Fibroblast of skin of left biceps (primary cell): ENCODE results near the gene SPIC.

Experiments
- DNase-seq, 2 experiments: peaks; one replicate each; pipeline ENCODE4 v3.0.0-alpha.2; 2013; ENCODE audit warnings: low read depth in 2 of 2

SPIC gene

GRCh38 chr12:101527682-101528081, 52.5 kb downstream of the SPIC start:
- DNase-seq = no peak

DNA sequence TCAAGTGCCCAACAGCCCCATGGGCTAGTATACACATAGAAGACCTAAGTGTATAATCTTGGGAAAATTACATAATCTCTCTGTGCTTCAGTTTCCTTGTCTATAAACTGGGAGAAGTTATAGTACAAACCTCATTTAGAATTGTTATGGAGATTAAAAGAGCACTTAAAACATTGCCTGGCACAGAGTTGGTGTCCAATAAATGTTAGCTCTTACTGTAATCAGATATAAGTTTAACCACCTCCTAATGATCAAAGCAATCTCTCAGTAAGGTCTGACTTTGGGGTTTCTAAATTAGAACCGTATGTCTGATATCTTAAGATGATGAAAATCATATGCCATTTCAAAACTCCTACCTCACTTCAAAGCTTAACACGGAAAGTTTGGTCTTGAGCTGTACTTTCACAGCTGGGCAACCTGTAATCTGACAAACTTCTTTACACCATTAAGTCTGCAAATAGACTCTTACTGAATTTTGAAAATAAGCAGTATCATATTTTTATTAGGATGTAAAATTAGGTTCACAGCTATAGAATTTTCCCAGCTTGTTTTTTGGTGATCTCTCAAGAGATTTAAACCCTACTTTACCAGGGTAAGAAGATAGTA, 61.0 kb downstream of the SPIC start:
- no peak for DNase-seq
